ENCODE results near the gene LRMDA.

LRMDA gene

GRCh38 chr10:75883081-75884072, 452.0 kb downstream of the LRMDA start:
- in situ Hi-C loops (cut with MboI; ENCODE audit: low sequenced_read_pairs) = no loop called here

GRCh38 chr10:75884808-75885207, 453.4 kb downstream of the LRMDA start:
- in situ Hi-C loops (cut with MboI; ENCODE audit: low sequenced_read_pairs) = no loop called here

GRCh38 chr10:75887369-75887768, 455.9 kb downstream of the LRMDA start:
- in situ Hi-C loops (cut with MboI; ENCODE audit: low sequenced_read_pairs) = no loop called here

GRCh38 chr10:75887992-75888680, 456.7 kb downstream of the LRMDA start:
- in situ Hi-C loops (cut with MboI; ENCODE audit: low sequenced_read_pairs) = no loop called here

- in situ Hi-C loops (cut with MboI; ENCODE audit: low sequenced_read_pairs) = no loop called here
Measured at GRCh38 chr10:75889051-75889450, 457.6 kb downstream of the LRMDA start.

GRCh38 chr10:75894761-75895160, 463.3 kb downstream of the LRMDA start:
- in situ Hi-C loops (cut with MboI; ENCODE audit: low sequenced_read_pairs) = no loop called here

- in situ Hi-C loops (cut with MboI; ENCODE audit: low sequenced_read_pairs) = no loop called here
Measured at GRCh38 chr10:75895259-75895658, 463.8 kb downstream of the LRMDA start.

GRCh38 chr10:75899816-75900390, 468.5 kb downstream of the LRMDA start:
- in situ Hi-C loops (cut with MboI; ENCODE audit: low sequenced_read_pairs) = no loop called here

GRCh38 chr10:75902816-75903215, 471.4 kb downstream of the LRMDA start:
- in situ Hi-C loops (cut with MboI; ENCODE audit: low sequenced_read_pairs) = no loop called here

GRCh38 chr10:75904499-75905283, 473.3 kb downstream of the LRMDA start:
- in situ Hi-C loops (cut with MboI; ENCODE audit: low sequenced_read_pairs) = no loop called here

GRCh38 chr10:75905490-75905889, 474.1 kb downstream of the LRMDA start:
- in situ Hi-C loops (cut with MboI; ENCODE audit: low sequenced_read_pairs) = no loop called here

- in situ Hi-C loops (cut with MboI; ENCODE audit: low sequenced_read_pairs) = no loop called here
Measured at GRCh38 chr10:75910032-75910431, 478.6 kb downstream of the LRMDA start.

GRCh38 chr10:75911426-75911825, 480.0 kb downstream of the LRMDA start:
- in situ Hi-C loops (cut with MboI; ENCODE audit: low sequenced_read_pairs) = no loop called here

- in situ Hi-C loops (cut with MboI; ENCODE audit: low sequenced_read_pairs) = no loop called here
Measured at GRCh38 chr10:75916906-75917305, 485.5 kb downstream of the LRMDA start.

- in situ Hi-C loops (cut with MboI; ENCODE audit: low sequenced_read_pairs) = no loop called here
Measured at GRCh38 chr10:75919913-75920312, 488.5 kb downstream of the LRMDA start.

GRCh38 chr10:75922435-75922834, 491.0 kb downstream of the LRMDA start:
- in situ Hi-C loops (cut with MboI; ENCODE audit: low sequenced_read_pairs) = no loop called here

- in situ Hi-C loops (cut with MboI; ENCODE audit: low sequenced_read_pairs) = no loop called here
Measured at GRCh38 chr10:75924309-75924902, 493.0 kb downstream of the LRMDA start.

- in situ Hi-C loops (cut with MboI; ENCODE audit: low sequenced_read_pairs) = no loop called here
Measured at GRCh38 chr10:75925999-75926398, 494.6 kb downstream of the LRMDA start.

GRCh38 chr10:75926763-75927162, 495.3 kb downstream of the LRMDA start:
- in situ Hi-C loops (cut with MboI; ENCODE audit: low sequenced_read_pairs) = no loop called here

- in situ Hi-C loops (cut with MboI; ENCODE audit: low sequenced_read_pairs) = no loop called here
Measured at GRCh38 chr10:75928231-75928630, 496.8 kb downstream of the LRMDA start.
